ENCODE results near the gene CYP3A5.
"Not testable (repeated sequence)": the region's sequence is repeated elsewhere in the genome, so short reads cannot be mapped to it uniquely, and the experiment has no call there.

DNA sequence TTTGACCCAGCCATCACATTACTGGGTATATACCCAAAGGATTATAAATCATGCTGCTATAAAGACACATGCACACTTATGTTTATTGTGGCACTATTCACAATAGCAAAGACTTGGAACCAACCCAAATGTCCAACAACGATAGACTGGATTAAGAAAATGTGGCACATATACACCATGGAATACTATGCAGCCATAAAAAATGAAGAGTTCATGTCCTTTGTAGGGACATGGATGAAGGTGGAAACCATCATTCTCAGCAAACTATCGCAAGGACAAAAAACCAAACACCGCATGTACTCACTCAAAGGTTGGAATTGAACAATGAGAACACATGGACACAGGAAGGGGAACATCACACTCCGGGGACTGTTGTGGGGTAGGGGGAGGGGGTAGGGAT lies 11.1 kb upstream of the CYP3A5 start:
- not testable (repeated sequence) for TF ChIP-seq YY1 (tag by site-specific recombination; IDR thresholded peaks at IDR 0.05); ZNF341 (tag by site-specific recombination; IDR thresholded peaks at IDR 0.05; ENCODE audit: low read depth); ZNF175 (tag by site-specific recombination; IDR thresholded peaks at IDR 0.05); ZSCAN30 (tag by site-specific recombination; IDR thresholded peaks at IDR 0.05); ZBTB1 (tag by site-specific recombination; IDR thresholded peaks at IDR 0.05); ZNF76 (tag by site-specific recombination; IDR thresholded peaks at IDR 0.05; ENCODE audit: borderline replicate concordance, low read depth); ZNF837 (tag by site-specific recombination; IDR thresholded peaks at IDR 0.05); BCL11A (tag by site-specific recombination; IDR thresholded peaks at IDR 0.05; ENCODE audit: low read depth)
- TF ChIP-seq, protein P1, sequence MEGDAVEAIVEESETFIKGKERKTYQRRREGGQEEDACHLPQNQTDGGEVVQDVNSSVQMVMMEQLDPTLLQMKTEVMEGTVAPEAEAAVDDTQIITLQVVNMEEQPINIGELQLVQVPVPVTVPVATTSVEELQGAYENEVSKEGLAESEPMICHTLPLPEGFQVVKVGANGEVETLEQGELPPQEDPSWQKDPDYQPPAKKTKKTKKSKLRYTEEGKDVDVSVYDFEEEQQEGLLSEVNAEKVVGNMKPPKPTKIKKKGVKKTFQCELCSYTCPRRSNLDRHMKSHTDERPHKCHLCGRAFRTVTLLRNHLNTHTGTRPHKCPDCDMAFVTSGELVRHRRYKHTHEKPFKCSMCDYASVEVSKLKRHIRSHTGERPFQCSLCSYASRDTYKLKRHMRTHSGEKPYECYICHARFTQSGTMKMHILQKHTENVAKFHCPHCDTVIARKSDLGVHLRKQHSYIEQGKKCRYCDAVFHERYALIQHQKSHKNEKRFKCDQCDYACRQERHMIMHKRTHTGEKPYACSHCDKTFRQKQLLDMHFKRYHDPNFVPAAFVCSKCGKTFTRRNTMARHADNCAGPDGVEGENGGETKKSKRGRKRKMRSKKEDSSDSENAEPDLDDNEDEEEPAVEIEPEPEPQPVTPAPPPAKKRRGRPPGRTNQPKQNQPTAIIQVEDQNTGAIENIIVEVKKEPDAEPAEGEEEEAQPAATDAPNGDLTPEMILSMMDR (tag by site-specific recombination; IDR thresholded peaks at IDR 0.05) = not testable (repeated sequence)
